ENCODE measurements around the gene CNPY4.

Gene CNPY4

DNA sequence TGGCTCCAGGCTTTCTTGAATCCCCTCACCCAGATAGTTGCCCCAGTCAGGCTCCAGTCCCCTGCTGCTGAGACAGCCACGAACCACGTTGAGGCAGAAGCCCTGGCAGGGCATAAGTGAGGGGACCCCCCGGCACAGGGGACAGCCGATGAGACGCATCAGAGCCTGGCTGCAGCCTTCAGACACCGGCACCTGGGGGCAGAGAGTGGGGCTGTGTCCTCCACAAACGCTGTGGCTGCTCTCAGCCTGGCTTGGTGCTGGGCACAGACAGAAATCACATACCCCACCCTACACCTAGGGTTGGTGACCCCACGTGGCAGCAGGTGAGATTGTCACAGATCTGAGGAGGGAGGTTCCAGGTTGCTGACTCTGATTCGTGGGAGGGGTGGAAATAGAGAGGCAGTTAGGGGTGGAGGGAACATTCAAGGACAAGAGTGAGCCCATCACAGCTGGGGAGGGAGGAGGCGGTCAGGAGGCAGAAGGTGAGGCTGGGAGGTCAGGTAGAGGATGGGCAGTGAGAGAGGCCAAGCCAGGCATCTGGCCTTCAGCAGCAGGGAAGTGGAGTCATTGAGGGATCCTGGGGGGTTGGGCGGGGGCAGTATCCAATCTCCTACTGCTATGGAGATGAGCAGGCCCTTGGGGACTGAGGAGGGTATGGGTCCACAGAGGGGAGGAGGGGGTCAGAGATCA is 54.5 kb downstream of the CNPY4 start:
- Histone ChIP-seq H3K9me2 (replicated peaks; ENCODE audit: low read depth, low read length) (no peaks in the 10 kb centered on the region), H3K79me2 (ENCODE audit: insufficient read depth, low read length) (peaks cover 25% of the 10 kb centered on the region), H2AFZ (ENCODE audit: low read length) (no peak overlapping the region), H3K27me3 (ENCODE audit: insufficient read depth, low read length, poor library complexity, severe bottlenecking) (no peaks in the 10 kb centered on the region), H3K9ac (ENCODE audit: low read depth, low read length, poor library complexity, severe bottlenecking) (no peak overlapping the region), H3K36me3 (ENCODE audit: insufficient read depth, low read length) (no peaks in the 10 kb centered on the region), H3K9me3 (ENCODE audit: insufficient read depth, low read depth, low read length) (no peaks in the 10 kb centered on the region), H4K20me1 (ENCODE audit: insufficient read depth, low read length, poor library complexity, severe bottlenecking) (peaks cover 4% of the 10 kb centered on the region), H3K4me1 (ENCODE audit: insufficient read depth, low read length, poor library complexity, severe bottlenecking) (peaks cover 17% of the 10 kb centered on the region), H3F3A (ENCODE audit: low read depth) (no peaks in the 10 kb centered on the region), H3K4me2 (ENCODE audit: low read depth, low read length, poor library complexity, severe bottlenecking) (peak overlapping the region; percentile 94), H3K4me3 (ENCODE audit: low read length, poor library complexity, severe bottlenecking) (no peak overlapping the region)
- TF ChIP-seq EZH2phosphoT487 (IDR thresholded peaks at IDR 0.05; ENCODE audit: borderline replicate concordance): no peak
- TF ChIP-seq, protein P1, sequence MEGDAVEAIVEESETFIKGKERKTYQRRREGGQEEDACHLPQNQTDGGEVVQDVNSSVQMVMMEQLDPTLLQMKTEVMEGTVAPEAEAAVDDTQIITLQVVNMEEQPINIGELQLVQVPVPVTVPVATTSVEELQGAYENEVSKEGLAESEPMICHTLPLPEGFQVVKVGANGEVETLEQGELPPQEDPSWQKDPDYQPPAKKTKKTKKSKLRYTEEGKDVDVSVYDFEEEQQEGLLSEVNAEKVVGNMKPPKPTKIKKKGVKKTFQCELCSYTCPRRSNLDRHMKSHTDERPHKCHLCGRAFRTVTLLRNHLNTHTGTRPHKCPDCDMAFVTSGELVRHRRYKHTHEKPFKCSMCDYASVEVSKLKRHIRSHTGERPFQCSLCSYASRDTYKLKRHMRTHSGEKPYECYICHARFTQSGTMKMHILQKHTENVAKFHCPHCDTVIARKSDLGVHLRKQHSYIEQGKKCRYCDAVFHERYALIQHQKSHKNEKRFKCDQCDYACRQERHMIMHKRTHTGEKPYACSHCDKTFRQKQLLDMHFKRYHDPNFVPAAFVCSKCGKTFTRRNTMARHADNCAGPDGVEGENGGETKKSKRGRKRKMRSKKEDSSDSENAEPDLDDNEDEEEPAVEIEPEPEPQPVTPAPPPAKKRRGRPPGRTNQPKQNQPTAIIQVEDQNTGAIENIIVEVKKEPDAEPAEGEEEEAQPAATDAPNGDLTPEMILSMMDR (conservative IDR thresholded peaks at IDR 0.05; ENCODE audit: low read length): no peak

DNA sequence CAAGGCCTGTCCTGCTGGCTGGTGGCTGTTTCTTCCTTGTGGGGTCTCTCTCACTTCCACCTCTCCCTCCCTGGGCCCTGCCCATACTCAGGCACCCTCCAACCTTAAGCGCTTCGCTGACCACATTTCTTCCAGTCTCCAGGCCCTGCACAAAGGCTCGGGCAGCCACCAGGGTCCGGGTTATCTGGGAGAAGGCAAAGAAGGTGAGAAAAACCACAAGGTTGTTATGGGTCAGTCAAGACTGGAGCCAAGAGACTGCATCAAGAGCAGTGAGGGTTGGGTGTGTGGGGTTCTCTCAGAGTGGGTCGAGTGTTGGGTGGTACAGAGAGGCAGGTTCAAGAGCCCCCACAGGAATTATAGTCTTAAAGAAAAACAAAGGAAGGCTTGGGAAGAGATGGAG is 55.1 kb downstream of the CNPY4 start:
- TF ChIP-seq EZH2phosphoT487 (IDR thresholded peaks at IDR 0.05; ENCODE audit: borderline replicate concordance): no peak
- TF ChIP-seq, protein P1 (conservative IDR thresholded peaks at IDR 0.05; ENCODE audit: low read length): no peak
- H3F3A ChIP-seq (ENCODE audit: low read depth): no peaks in the 10 kb centered on the region
- H2AFZ ChIP-seq (ENCODE audit: low read length): no peak overlapping the region
- H3K79me2 ChIP-seq (ENCODE audit: insufficient read depth, low read length): peaks cover 25% of the 10 kb centered on the region
- H3K4me1 ChIP-seq (ENCODE audit: insufficient read depth, low read length, poor library complexity, severe bottlenecking): peaks cover 17% of the 10 kb centered on the region
- peak overlapping the region; percentile 94 for H3K4me2 ChIP-seq (ENCODE audit: low read depth, low read length, poor library complexity, severe bottlenecking)
- no peaks in the 10 kb centered on the region for H3K36me3 ChIP-seq (ENCODE audit: insufficient read depth, low read length)
- no peaks in the 10 kb centered on the region for H3K9me2 ChIP-seq (replicated peaks; ENCODE audit: low read depth, low read length)
- peaks cover 4% of the 10 kb centered on the region for H4K20me1 ChIP-seq (ENCODE audit: insufficient read depth, low read length, poor library complexity, severe bottlenecking)
- no peak overlapping the region for H3K9ac ChIP-seq (ENCODE audit: low read depth, low read length, poor library complexity, severe bottlenecking)
- H3K4me3 ChIP-seq (ENCODE audit: low read length, poor library complexity, severe bottlenecking): no peak overlapping the region
- no peaks in the 10 kb centered on the region for H3K9me3 ChIP-seq (ENCODE audit: insufficient read depth, low read depth, low read length)
- no peaks in the 10 kb centered on the region for H3K27me3 ChIP-seq (ENCODE audit: insufficient read depth, low read length, poor library complexity, severe bottlenecking)

All from Loucy (cell line).